Esophagus muscularis mucosa (tissue), 4 donors: ENCODE results near the gene LARP7.

ENCODE experiments used
- CTCF ChIP-seq, 3 experiments: fragments of 200-600 bp in 2 of 3; fragments of 450-650 bp in 1 of 3; sonication (generic) in 2 of 3; IDR thresholded peaks; one replicate each; pipeline ENCODE4 v1.5.1; 2017 to 2019; ENCODE audit warnings: antibody characterized with exemption in 3 of 3, mild to moderate bottlenecking in 2 of 3, moderate library complexity in 1 of 3
- EP300 ChIP-seq: sonication (generic); formaldehyde crosslinking; IDR thresholded peaks from one replicate; pipeline ENCODE4 v1.6.1; 2017; ENCODE audit warnings: antibody characterized with exemption
- POLR2AphosphoS5 ChIP-seq, 2 donors: sonication (generic); formaldehyde crosslinking; IDR thresholded peaks; one replicate each; pipeline ENCODE4 v1.6.1; 2017; ENCODE audit warnings: antibody characterized with exemption in 2 of 2

GRCh38 chr4:112664611-112665010 lies 27.7 kb downstream of the LARP7 start:
- TF ChIP-seq CTCF (IDR thresholded peaks at IDR 0.05) (no peak), POLR2AphosphoS5 (IDR thresholded peaks at IDR 0.05) (no peak), EP300 (no peak)
